B cell (primary cell): ENCODE data around the gene RPS21. TPM values are rescaled to one million over a fixed set of nuclear protein-coding genes. Genes with fewer than 3 reads are reported as not detected.

ENCODE experiments used
- ATAC-seq: fragments of 200-7000 bp; cut with Tn5 transposase; one replicate; pipeline ENCODE4 v1.10.0; 2021; ENCODE audit warnings: low read depth, mild to moderate bottlenecking, moderate number of reproducible peaks, moderate library complexity
- CTCF ChIA-PET: fragments of 350-600 bp; sonication (Branson Sonifier 250); formaldehyde crosslinking; loops from one replicate; lab custom pipeline; 2021; ENCODE audit warnings: antibody characterized with exemption, inconsistent platforms; lab: Charles Lee
- POLR2A ChIA-PET: fragments of 350-600 bp; sonication (Branson Sonifier 250); formaldehyde crosslinking; loops from one replicate; lab custom pipeline; 2021; ENCODE audit warnings: antibody characterized with exemption; lab: Charles Lee
- DNase-seq: peaks from one replicate; pipeline ENCODE4 v3.0.0; 2013
- H2AFZ ChIP-seq: 2 replicates; pipeline ENCODE4 v1.6.1; 2012; ENCODE audit warnings: mild to moderate bottlenecking, low read depth, low read length; ENCODE audit not compliant: insufficient read depth, poor library complexity, severe bottlenecking
- H3K27ac ChIP-seq, 2 donors: 1 replicate in 1 of 2; 2 replicates in 1 of 2; pipeline ENCODE4 v1.5.1; 2012 to 2013; ENCODE audit warnings: low read length in 2 of 2, mild to moderate bottlenecking in 2 of 2, moderate library complexity in 1 of 2
- H3K27me3 ChIP-seq, 4 experiments: fragments of 200-600 bp in 1 of 4; sonication (generic) in 1 of 4; replicated peaks in 1 of 4; 1 replicate in 2 of 4; 2 replicates in 2 of 4; pipeline versions ENCODE4 v1.6.1 to v1.7.0; 2013 to 2016; ENCODE audit warnings: low read length in 3 of 4, mild to moderate bottlenecking in 2 of 4, mixed read lengths in 1 of 4, moderate library complexity in 1 of 4; ENCODE audit not compliant: insufficient read depth in 4 of 4, control insufficient read depth in 3 of 4; ENCODE audit errors: control extremely low read depth in 1 of 4
- H3K36me3 ChIP-seq, 2 experiments: replicated peaks in 1 of 2; 1 replicate in 1 of 2; 2 replicates in 1 of 2; pipeline versions ENCODE4 v1.6.1 to v1.7.1; 2013; ENCODE audit warnings: low read length in 1 of 2; ENCODE audit not compliant: insufficient read depth in 2 of 2, control insufficient read depth in 1 of 2; ENCODE audit errors: control extremely low read depth in 1 of 2, extremely low read depth in 1 of 2
- H3K4me1 ChIP-seq, 2 donors: fragments of 200-600 bp in 1 of 2; sonication (generic) in 1 of 2; 1 replicate in 1 of 2; 2 replicates in 1 of 2; pipeline versions ENCODE4 v1.5.1 to v1.6.1; 2013 to 2017; ENCODE audit warnings: low read length in 2 of 2; ENCODE audit not compliant: control insufficient read depth in 2 of 2, insufficient read depth in 2 of 2
- H3K4me2 ChIP-seq: replicated peaks from 2 replicates; pipeline ENCODE3; 2012; ENCODE audit warnings: mild to moderate bottlenecking, low read depth, low read length; ENCODE audit not compliant: poor library complexity, severe bottlenecking
- H3K4me3 ChIP-seq, 5 experiments: fragments of 200-600 bp in 1 of 5; sonication (generic) in 1 of 5; 1 replicate in 3 of 5; 2 replicates in 2 of 5; pipeline versions ENCODE4 v1.5.1 to v1.7.0; 2011 to 2016; ENCODE audit warnings: low read length in 4 of 5, mild to moderate bottlenecking in 4 of 5, low read depth in 2 of 5, control low read depth in 1 of 5, moderate library complexity in 1 of 5; ENCODE audit not compliant: insufficient read depth in 1 of 5; ENCODE audit errors: control extremely low read depth in 1 of 5, extremely low read depth in 1 of 5
- H3K79me2 ChIP-seq: fragments of 200-600 bp; sonication (generic); one replicate; pipeline ENCODE4 v1.6.0; 2016; ENCODE audit warnings: low read length; ENCODE audit not compliant: control insufficient read depth, insufficient read depth
- H3K9ac ChIP-seq: fragments of 200-600 bp; sonication (generic); 2 replicates; pipeline ENCODE4 v1.6.1; 2017; ENCODE audit warnings: mild to moderate bottlenecking, low read length, moderate library complexity
- H3K9me3 ChIP-seq, 3 donors: one replicate each; pipeline versions ENCODE4 v1.6.1 to v1.7.1; 2013; ENCODE audit warnings: low read length in 2 of 3; ENCODE audit not compliant: control insufficient read depth in 2 of 3, insufficient read depth in 1 of 3; ENCODE audit errors: control extremely low read depth in 1 of 3
- H4K20me1 ChIP-seq: 2 replicates; pipeline ENCODE4 v1.6.0; 2012; ENCODE audit warnings: mild to moderate bottlenecking, low read length; ENCODE audit not compliant: insufficient read depth, control insufficient read depth, poor library complexity, severe bottlenecking
- H3K27ac Mint-ChIP-seq: one replicate; pipeline ENCODE4 v1.8.0; 2021; ENCODE audit warnings: mixed read lengths
- H3K27me3 Mint-ChIP-seq: one replicate; pipeline ENCODE4 v1.8.0; 2021; ENCODE audit warnings: mixed read lengths
- H3K4me1 Mint-ChIP-seq: one replicate; pipeline ENCODE4 v1.8.0; 2021; ENCODE audit warnings: mixed read lengths
- H3K4me3 Mint-ChIP-seq: one replicate; pipeline ENCODE4 v1.8.0; 2021; ENCODE audit warnings: mixed read lengths
- H3K9me3 Mint-ChIP-seq: one replicate; pipeline ENCODE4 v1.8.0; 2022; ENCODE audit warnings: mixed read lengths; ENCODE audit not compliant: insufficient read depth
- EZH2 ChIP-seq: IDR thresholded peaks from 2 replicates; pipeline ENCODE4 v1.6.1; 2012; ENCODE audit warnings: borderline replicate concordance, low read depth, mild to moderate bottlenecking, moderate library complexity, low read length; ENCODE audit not compliant: insufficient read depth, poor library complexity, severe bottlenecking
- WGBS: methylation state at CpG from one replicate; pipeline ENCODE4 v1.1.5; 2013; ENCODE audit warnings: missing lambda C conversion rate; ENCODE audit not compliant: insufficient coverage; 5-methylcytosine and 5-hydroxymethylcytosine counted together
- intact Hi-C: fragments of 100-400 bp; cut with micrococcal nuclease; formaldehyde crosslinking; loops from one replicate; pipeline ENCODE4 v1.10.0; 2022
- polyA plus RNA-seq: library from polyadenylated mRNA; depleted of rRNA; stranded (reverse); fragments of >200 nt; gene quantifications from 2 replicates; pipeline ENCODE4 v1.2.3, GENCODE V29; 2012
- total RNA-seq, 2 donors: library from RNA; stranded (reverse); fragments of 120-200 nt in 1 of 2; gene quantifications; 1 replicate in 1 of 2; 2 replicates in 1 of 2; pipeline versions ENCODE4 v1.2.3 to v1.2.4, GENCODE V29; 2013 to 2022
- TF ChIP-seq, protein P1 (sequence below): fragments of 200-600 bp; IDR thresholded peaks from one replicate; pipeline ENCODE4 v1.8.0; 2022; ENCODE audit warnings: antibody characterized with exemption, mild to moderate bottlenecking

Gene RPS21
- total and polyA plus RNA-seq, 2 donors (not counting 1 experiment from before 2014, with no cell fraction given) = 2,653 to 9,603 TPM

GRCh38 chr20:62390317-62391164 lies 3.6 kb downstream of the RPS21 start:
- Histone ChIP-seq H3K79me2 (peaks cover 39% of the 10 kb centered on the region), H3K4me3 (no peak overlapping the region), H4K20me1 (peaks cover 44% of the 10 kb centered on the region), H2AFZ (no peak overlapping the region), H3K9ac (no peak overlapping the region), H3K36me3 (peaks cover 2 to 38% of the 10 kb centered on the region in 2 experiments), H3K27ac (no peak overlapping the region), H3K27me3 (no peaks in the 10 kb centered on the region), H3K9me3 (no peaks in the 10 kb centered on the region), H3K4me1 (peaks cover 15 to 24% of the 10 kb centered on the region in 2 donors), H3K4me2 (no peak overlapping the region)
- DNase-seq (no peak), ATAC-seq (no peak)
- Mint-ChIP-seq H3K4me1 (peaks cover 29% of the 10 kb centered on the region), H3K27me3 (no peaks in the 10 kb centered on the region), H3K27ac (no peak overlapping the region), H3K4me3 (no peak overlapping the region), H3K9me3 (no peaks in the 10 kb centered on the region)
- TF ChIP-seq, protein P1, sequence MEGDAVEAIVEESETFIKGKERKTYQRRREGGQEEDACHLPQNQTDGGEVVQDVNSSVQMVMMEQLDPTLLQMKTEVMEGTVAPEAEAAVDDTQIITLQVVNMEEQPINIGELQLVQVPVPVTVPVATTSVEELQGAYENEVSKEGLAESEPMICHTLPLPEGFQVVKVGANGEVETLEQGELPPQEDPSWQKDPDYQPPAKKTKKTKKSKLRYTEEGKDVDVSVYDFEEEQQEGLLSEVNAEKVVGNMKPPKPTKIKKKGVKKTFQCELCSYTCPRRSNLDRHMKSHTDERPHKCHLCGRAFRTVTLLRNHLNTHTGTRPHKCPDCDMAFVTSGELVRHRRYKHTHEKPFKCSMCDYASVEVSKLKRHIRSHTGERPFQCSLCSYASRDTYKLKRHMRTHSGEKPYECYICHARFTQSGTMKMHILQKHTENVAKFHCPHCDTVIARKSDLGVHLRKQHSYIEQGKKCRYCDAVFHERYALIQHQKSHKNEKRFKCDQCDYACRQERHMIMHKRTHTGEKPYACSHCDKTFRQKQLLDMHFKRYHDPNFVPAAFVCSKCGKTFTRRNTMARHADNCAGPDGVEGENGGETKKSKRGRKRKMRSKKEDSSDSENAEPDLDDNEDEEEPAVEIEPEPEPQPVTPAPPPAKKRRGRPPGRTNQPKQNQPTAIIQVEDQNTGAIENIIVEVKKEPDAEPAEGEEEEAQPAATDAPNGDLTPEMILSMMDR = no peak
- TF ChIP-seq EZH2 = no peak
- CTCF ChIA-PET = interaction anchor here (1.0 to 1.6 kb wide), 3 partner anchors 88 to 418 kb away, joined by 3 read pairs; no protein-coding TSS in a partner anchor
- intact Hi-C loops = no loop called here
- POLR2A ChIA-PET = interaction anchor here (0.5 to 0.7 kb wide), 2 partner anchors 88 to 259 kb away, joined by 3 read pairs; no protein-coding TSS in a partner anchor
- WGBS = 92% methylated on average over 26 of the region's 29 CpGs
